Left ventricle myocardium inferior (tissue), 1 donor: ENCODE results near the gene CCDC34. TPM values are rescaled to one million over a fixed set of nuclear protein-coding genes. Genes with fewer than 3 reads are reported as not detected.

ENCODE experiments used
- DNase-seq: peaks from one replicate; pipeline ENCODE4 v3.0.0-alpha.2; 2020
- H3K27ac ChIP-seq: fragments of 200-600 bp; replicated peaks from 2 replicates; pipeline ENCODE4 v1.8.0; 2021
- H3K27me3 ChIP-seq: fragments of 200-600 bp; 2 replicates; pipeline ENCODE4 v1.8.0; 2021; ENCODE audit warnings: low read depth
- H3K36me3 ChIP-seq: fragments of 200-600 bp; 2 replicates; pipeline ENCODE4 v1.8.0; 2021
- H3K4me1 ChIP-seq: fragments of 200-600 bp; 2 replicates; pipeline ENCODE4 v1.8.0; 2021
- H3K4me3 ChIP-seq: fragments of 200-600 bp; 2 replicates; pipeline ENCODE4 v1.8.0; 2021; ENCODE audit warnings: mild to moderate bottlenecking, moderate library complexity
- H3K9me3 ChIP-seq: fragments of 200-600 bp; replicated peaks from 2 replicates; pipeline ENCODE4 v1.8.0; 2021
- intact Hi-C: fragments of 100-400 bp; cut with micrococcal nuclease; formaldehyde crosslinking; loops from one replicate; pipeline ENCODE4 v1.11.0; 2022
- total RNA-seq: library from RNA; stranded (reverse); fragmentation: NEBNext Ultra II Directional; extraction: Animal tissue kit (Norgen Biotek cat#: 25700); gene quantifications from one replicate; pipeline ENCODE4 v1.2.1, GENCODE V29; 2021
- TF ChIP-seq, protein P1 (sequence below): fragments of 200-600 bp; IDR thresholded peaks from 2 replicates; pipeline ENCODE4 v1.8.0; 2021; ENCODE audit warnings: antibody characterized with exemption, mild to moderate bottlenecking, borderline replicate concordance
- donor health status: DM: no; HTN: yes; CAD: no; lungs with severe emphysema.

CCDC34 gene
- total RNA-seq, 1 donor from 2014 or later, result 1.6 TPM

DNA sequence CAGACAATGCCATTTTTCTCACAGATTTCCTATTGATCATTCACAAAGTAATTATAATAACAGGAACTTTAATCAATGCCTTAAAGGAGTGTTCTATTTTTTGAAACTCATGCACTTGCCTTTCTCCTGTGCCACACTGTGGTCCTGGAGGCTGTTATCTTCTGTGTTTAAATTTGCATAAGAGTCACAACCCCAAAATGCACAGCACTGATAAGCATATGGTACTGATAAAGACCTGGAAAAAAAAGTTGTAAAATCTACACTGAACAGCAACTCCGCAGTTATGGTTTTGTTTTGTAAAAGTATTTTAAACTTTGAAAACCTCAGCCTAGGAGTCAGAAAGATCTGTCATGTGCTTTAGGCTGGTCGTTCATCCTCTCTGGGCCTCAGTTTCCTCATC lies 9.1 kb upstream of the CCDC34 start:
- H3K36me3 ChIP-seq, result peaks cover 80% of the 10 kb centered on the region
- H3K4me1 ChIP-seq, result no peaks in the 10 kb centered on the region
- TF ChIP-seq, protein P1, sequence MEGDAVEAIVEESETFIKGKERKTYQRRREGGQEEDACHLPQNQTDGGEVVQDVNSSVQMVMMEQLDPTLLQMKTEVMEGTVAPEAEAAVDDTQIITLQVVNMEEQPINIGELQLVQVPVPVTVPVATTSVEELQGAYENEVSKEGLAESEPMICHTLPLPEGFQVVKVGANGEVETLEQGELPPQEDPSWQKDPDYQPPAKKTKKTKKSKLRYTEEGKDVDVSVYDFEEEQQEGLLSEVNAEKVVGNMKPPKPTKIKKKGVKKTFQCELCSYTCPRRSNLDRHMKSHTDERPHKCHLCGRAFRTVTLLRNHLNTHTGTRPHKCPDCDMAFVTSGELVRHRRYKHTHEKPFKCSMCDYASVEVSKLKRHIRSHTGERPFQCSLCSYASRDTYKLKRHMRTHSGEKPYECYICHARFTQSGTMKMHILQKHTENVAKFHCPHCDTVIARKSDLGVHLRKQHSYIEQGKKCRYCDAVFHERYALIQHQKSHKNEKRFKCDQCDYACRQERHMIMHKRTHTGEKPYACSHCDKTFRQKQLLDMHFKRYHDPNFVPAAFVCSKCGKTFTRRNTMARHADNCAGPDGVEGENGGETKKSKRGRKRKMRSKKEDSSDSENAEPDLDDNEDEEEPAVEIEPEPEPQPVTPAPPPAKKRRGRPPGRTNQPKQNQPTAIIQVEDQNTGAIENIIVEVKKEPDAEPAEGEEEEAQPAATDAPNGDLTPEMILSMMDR, result no peak
- intact Hi-C loops, result no loop called here
- no peak for DNase-seq
- H3K27me3 ChIP-seq, result no peaks in the 10 kb centered on the region
- H3K9me3 ChIP-seq, result no peaks in the 10 kb centered on the region
- H3K4me3 ChIP-seq, result no peak overlapping the region
- no peak overlapping the region for H3K27ac ChIP-seq

GRCh38 chr11:27371489-27371888 lies 8.5 kb upstream of the CCDC34 start:
- Histone ChIP-seq H3K27ac (no peak overlapping the region), H3K4me1 (no peaks in the 10 kb centered on the region), H3K4me3 (no peak overlapping the region), H3K36me3 (peaks cover 74% of the 10 kb centered on the region), H3K9me3 (no peaks in the 10 kb centered on the region), H3K27me3 (no peaks in the 10 kb centered on the region)
- intact Hi-C loops, result no loop called here
- DNase-seq, result no peak
- TF ChIP-seq, protein P1, result no peak

DNA sequence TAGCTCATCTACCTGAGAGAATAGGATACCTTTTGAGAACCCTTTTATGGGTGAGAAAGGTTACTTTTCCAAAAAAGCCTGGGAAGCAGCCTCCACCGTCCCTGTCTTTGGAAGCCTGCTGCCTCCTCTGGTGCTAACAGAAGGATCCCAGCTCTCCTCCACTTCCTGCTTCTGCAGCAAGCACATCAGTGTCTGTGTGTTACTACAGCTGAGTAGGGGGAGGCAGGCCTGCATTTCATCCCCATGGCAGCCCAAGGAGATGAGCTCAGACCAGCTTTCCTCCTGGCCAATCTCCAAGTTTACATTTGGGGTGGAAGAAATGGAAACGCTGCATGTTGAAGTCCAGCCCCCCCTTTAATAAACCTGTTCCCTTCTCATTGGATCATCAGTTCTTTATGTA lies 7.4 kb upstream of the CCDC34 start:
- DNase-seq, result no peak
- Histone ChIP-seq H3K4me1 (no peaks in the 10 kb centered on the region), H3K27ac (no peak overlapping the region), H3K9me3 (no peaks in the 10 kb centered on the region), H3K4me3 (no peak overlapping the region), H3K36me3 (peaks cover 64% of the 10 kb centered on the region), H3K27me3 (no peaks in the 10 kb centered on the region)
- intact Hi-C loops, result no loop called here
- TF ChIP-seq, protein P1, result no peak

GRCh38 chr11:27367881-27368280 lies 4.9 kb upstream of the CCDC34 start:
- Histone ChIP-seq H3K9me3 (no peaks in the 10 kb centered on the region), H3K27ac (no peak overlapping the region), H3K4me3 (no peak overlapping the region), H3K36me3 (peaks cover 41% of the 10 kb centered on the region), H3K4me1 (peaks cover 11% of the 10 kb centered on the region), H3K27me3 (no peaks in the 10 kb centered on the region)
- DNase-seq, result no peak
- TF ChIP-seq, protein P1, result no peak
- intact Hi-C loops, result no loop called here

- Histone ChIP-seq H3K4me3 (peak overlapping the region; percentile 89), H3K27ac (peak overlapping the region; percentile 62), H3K4me1 (peaks cover 26% of the 10 kb centered on the region), H3K27me3 (no peaks in the 10 kb centered on the region), H3K36me3 (peaks cover 12% of the 10 kb centered on the region), H3K9me3 (no peaks in the 10 kb centered on the region)
- intact Hi-C loops, result no loop called here
- TF ChIP-seq, protein P1, result no peak
- DNase-seq, result no peak
Measured at GRCh38 chr11:27363576-27364117, 632 bp upstream of the CCDC34 start.
